ENCODE data around the gene PALMD. TPM values are rescaled to one million over a fixed set of nuclear protein-coding genes. Genes with fewer than 3 reads are reported as not detected.

PALMD gene
- polyA plus RNA-seq, 1 of the 3 experiments (the other 2 are of a cell fraction), result 1.8 TPM

DNA sequence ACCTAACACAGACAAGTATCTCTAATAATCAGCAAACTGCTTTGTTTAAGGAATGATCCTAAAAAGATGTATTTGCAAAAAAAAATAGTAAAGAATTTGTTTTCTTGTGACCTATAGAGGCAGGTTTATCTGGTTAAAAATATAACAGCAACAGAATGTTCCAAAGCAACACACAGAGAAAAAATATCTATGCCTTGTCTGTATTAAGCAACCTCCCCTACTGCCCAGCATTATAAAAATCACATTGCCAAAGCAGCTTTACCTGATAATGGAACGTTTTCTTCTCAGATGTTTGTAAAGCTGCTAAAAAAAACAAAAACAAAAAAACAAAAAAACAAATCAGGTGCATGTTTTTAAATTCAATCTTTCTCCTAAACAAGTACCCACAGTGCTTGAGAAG is 24.7 kb downstream of the PALMD start:
- no peak overlapping the region for H3K4me3 ChIP-seq (ENCODE audit: low read depth in 2 of 2, low read length in 1 of 2)
- H2AFZ ChIP-seq (ENCODE audit: low read depth), result no peak overlapping the region
- DNase-seq, result no peak
- POLR2A ChIA-PET, result no interaction called here
- H3K79me2 ChIP-seq (ENCODE audit: insufficient read depth), result no peaks in the 10 kb centered on the region
- H3K27ac ChIP-seq (ENCODE audit: low read depth in 2 of 2, low read length in 1 of 2), result no peak overlapping the region
- H3K4me1 ChIP-seq (ENCODE audit: control insufficient read depth in 1 of 2, insufficient read depth in 2 of 2, low read depth in 1 of 2, low read length in 1 of 2), result peaks cover 4 to 8% of the 10 kb centered on the region in 2 experiments; a peak in 3 of 4 replicates
- no peaks in the 10 kb centered on the region for H3K9me2 ChIP-seq
- no peak overlapping the region for H3K4me2 ChIP-seq
- TF ChIP-seq, protein P1, sequence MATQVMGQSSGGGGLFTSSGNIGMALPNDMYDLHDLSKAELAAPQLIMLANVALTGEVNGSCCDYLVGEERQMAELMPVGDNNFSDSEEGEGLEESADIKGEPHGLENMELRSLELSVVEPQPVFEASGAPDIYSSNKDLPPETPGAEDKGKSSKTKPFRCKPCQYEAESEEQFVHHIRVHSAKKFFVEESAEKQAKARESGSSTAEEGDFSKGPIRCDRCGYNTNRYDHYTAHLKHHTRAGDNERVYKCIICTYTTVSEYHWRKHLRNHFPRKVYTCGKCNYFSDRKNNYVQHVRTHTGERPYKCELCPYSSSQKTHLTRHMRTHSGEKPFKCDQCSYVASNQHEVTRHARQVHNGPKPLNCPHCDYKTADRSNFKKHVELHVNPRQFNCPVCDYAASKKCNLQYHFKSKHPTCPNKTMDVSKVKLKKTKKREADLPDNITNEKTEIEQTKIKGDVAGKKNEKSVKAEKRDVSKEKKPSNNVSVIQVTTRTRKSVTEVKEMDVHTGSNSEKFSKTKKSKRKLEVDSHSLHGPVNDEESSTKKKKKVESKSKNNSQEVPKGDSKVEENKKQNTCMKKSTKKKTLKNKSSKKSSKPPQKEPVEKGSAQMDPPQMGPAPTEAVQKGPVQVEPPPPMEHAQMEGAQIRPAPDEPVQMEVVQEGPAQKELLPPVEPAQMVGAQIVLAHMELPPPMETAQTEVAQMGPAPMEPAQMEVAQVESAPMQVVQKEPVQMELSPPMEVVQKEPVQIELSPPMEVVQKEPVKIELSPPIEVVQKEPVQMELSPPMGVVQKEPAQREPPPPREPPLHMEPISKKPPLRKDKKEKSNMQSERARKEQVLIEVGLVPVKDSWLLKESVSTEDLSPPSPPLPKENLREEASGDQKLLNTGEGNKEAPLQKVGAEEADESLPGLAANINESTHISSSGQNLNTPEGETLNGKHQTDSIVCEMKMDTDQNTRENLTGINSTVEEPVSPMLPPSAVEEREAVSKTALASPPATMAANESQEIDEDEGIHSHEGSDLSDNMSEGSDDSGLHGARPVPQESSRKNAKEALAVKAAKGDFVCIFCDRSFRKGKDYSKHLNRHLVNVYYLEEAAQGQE (IDR thresholded peaks at IDR 0.05; ENCODE audit: low read depth, low read length), result no peak
- TF ChIP-seq MEF2A (IDR thresholded peaks at IDR 0.05; ENCODE audit: borderline replicate concordance, low read depth), result no peak
- TF ChIP-seq ELF1 (IDR thresholded peaks at IDR 0.05), result no peak
- no peak for TF ChIP-seq POLR2AphosphoS5 (IDR thresholded peaks at IDR 0.05; ENCODE audit: low read depth, low read length)
- TF ChIP-seq, protein P2, sequence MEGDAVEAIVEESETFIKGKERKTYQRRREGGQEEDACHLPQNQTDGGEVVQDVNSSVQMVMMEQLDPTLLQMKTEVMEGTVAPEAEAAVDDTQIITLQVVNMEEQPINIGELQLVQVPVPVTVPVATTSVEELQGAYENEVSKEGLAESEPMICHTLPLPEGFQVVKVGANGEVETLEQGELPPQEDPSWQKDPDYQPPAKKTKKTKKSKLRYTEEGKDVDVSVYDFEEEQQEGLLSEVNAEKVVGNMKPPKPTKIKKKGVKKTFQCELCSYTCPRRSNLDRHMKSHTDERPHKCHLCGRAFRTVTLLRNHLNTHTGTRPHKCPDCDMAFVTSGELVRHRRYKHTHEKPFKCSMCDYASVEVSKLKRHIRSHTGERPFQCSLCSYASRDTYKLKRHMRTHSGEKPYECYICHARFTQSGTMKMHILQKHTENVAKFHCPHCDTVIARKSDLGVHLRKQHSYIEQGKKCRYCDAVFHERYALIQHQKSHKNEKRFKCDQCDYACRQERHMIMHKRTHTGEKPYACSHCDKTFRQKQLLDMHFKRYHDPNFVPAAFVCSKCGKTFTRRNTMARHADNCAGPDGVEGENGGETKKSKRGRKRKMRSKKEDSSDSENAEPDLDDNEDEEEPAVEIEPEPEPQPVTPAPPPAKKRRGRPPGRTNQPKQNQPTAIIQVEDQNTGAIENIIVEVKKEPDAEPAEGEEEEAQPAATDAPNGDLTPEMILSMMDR (IDR thresholded peaks at IDR 0.05), result no peak
- no peak for TF ChIP-seq NFIC (IDR thresholded peaks at IDR 0.05; ENCODE audit: borderline replicate concordance)
- no peak for TF ChIP-seq CHD2 (IDR thresholded peaks at IDR 0.05; ENCODE audit: low read length, partially characterized antibody)
- TF ChIP-seq JUND (IDR thresholded peaks at IDR 0.05), result no peak
- no peak for TF ChIP-seq TCF12 (IDR thresholded peaks at IDR 0.05)
- no peak for TF ChIP-seq EZH2phosphoT487 (IDR thresholded peaks at IDR 0.05; ENCODE audit: borderline replicate concordance, low read depth)
- no peak for TF ChIP-seq RXRA (IDR thresholded peaks at IDR 0.05; ENCODE audit: borderline replicate concordance, low read depth)
- TF ChIP-seq EP300 (IDR thresholded peaks at IDR 0.05; ENCODE audit: borderline replicate concordance in 1 of 2, low read depth in 1 of 2, low read length in 1 of 2), result no peak
- TF ChIP-seq MXI1 (IDR thresholded peaks at IDR 0.05; ENCODE audit: low read depth, low read length), result no peak
- TF ChIP-seq, protein P3, sequence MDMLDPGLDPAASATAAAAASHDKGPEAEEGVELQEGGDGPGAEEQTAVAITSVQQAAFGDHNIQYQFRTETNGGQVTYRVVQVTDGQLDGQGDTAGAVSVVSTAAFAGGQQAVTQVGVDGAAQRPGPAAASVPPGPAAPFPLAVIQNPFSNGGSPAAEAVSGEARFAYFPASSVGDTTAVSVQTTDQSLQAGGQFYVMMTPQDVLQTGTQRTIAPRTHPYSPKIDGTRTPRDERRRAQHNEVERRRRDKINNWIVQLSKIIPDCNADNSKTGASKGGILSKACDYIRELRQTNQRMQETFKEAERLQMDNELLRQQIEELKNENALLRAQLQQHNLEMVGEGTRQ (IDR thresholded peaks at IDR 0.05; ENCODE audit: borderline replicate concordance, low read depth, low read length), result no peak
- TF ChIP-seq SIN3A (IDR thresholded peaks at IDR 0.05; ENCODE audit: borderline replicate concordance, low read depth, low read length), result no peak
- no peak for TF ChIP-seq FOXJ3 (CRISPR knock-in tag; IDR thresholded peaks at IDR 0.05)
- peaks cover 0 to 45% of the 10 kb centered on the region in 2 experiments for H3K36me3 ChIP-seq (replicated peaks in 1 of 2; ENCODE audit: control insufficient read depth in 1 of 2, insufficient read depth in 2 of 2, low read length in 1 of 2)
- no peaks in the 10 kb centered on the region for H3F3A ChIP-seq (replicated peaks; ENCODE audit: insufficient read depth)
- 65% methylated on average over 1 of the region's 1 CpG for WGBS (ENCODE audit: low lambda C conversion rate)
- H3K9ac ChIP-seq, result no peak overlapping the region
- H3K27me3 ChIP-seq (ENCODE audit: insufficient read depth), result no peaks in the 10 kb centered on the region
- H3K9me3 ChIP-seq, result no peaks in the 10 kb centered on the region
- no peaks in the 10 kb centered on the region for H4K20me1 ChIP-seq (ENCODE audit: insufficient read depth)
- CTCF ChIA-PET, result interaction anchor here (0.7 kb wide), 1 partner anchor 57 kb away, joined by 3 read pairs; no protein-coding TSS in a partner anchor
